Adrenal gland (tissue), 12 donors: ENCODE measurements around the gene RILP. TPM values are rescaled to one million over a fixed set of nuclear protein-coding genes. Genes with fewer than 3 reads are reported as not detected.

Experiments used
- DNase-seq, 7 donors: peaks; one replicate each; pipeline ENCODE4 v3.0.0-alpha.2; 2019 to 2020
- H3K27ac ChIP-seq, 5 donors: fragments of 200-600 bp; sonication (generic) in 4 of 5; 1 replicate in 3 of 5; 2 replicates in 2 of 5; pipeline versions ENCODE4 v1.5.1 to v1.8.0; 2016 to 2020; ENCODE audit warnings: mild to moderate bottlenecking in 1 of 5
- H3K27me3 ChIP-seq: fragments of 200-600 bp; 2 replicates; pipeline ENCODE4 v1.8.0; 2021
- H3K36me3 ChIP-seq, 2 donors: fragments of 200-600 bp; replicated peaks in 1 of 2; 1 replicate in 1 of 2; 2 replicates in 1 of 2; pipeline versions ENCODE4 v1.5.1 to v1.8.0; 2018 to 2022
- H3K4me1 ChIP-seq, 2 donors: fragments of 200-600 bp; replicated peaks in 1 of 2; 1 replicate in 1 of 2; 2 replicates in 1 of 2; pipeline versions ENCODE4 v1.5.1 to v1.8.0; 2018 to 2021
- H3K4me3 ChIP-seq, 4 donors: fragments of 200-600 bp; sonication (generic) in 3 of 4; one replicate each; pipeline ENCODE4 v1.5.1; 2016 to 2018
- H3K9me3 ChIP-seq, 3 donors: fragments of 200-600 bp; sonication (generic) in 1 of 3; replicated peaks in 1 of 3; 1 replicate in 2 of 3; 2 replicates in 1 of 3; pipeline versions ENCODE4 v1.5.1 to v1.8.0; 2016 to 2021
- POLR2A ChIP-seq, 2 donors: fragments of 450-650 bp; IDR thresholded peaks; one replicate each; pipeline ENCODE4 v1.6.1; 2017; ENCODE audit warnings: antibody characterized with exemption in 2 of 2, mild to moderate bottlenecking in 2 of 2, moderate library complexity in 1 of 2
- WGBS, 4 donors: extraction: QIAGEN DNeasy Blood & Tissue Kit in 2 of 4; methylation state at CpG; one replicate each; pipeline versions ENCODE4 v1.1.5 to v1.1.7; 2013 to 2017; 5-methylcytosine and 5-hydroxymethylcytosine counted together
- intact Hi-C, 2 donors: fragments of 100-400 bp; cut with DNase I; formaldehyde crosslinking; loops; one replicate each; pipeline versions ENCODE4 v1.14.1 to v1.15.0; 2022 to 2023
- polyA plus RNA-seq, 3 donors: library from polyadenylated mRNA; stranded (reverse); fragments of 200-250 nt in 2 of 3; fragments of 350-450 nt in 1 of 3; fragmentation: Illumina TruSeq in 1 of 3; extraction: RNeasy Lipid Tissue Mini Kit (QIAGEN cat#74804) in 1 of 3; gene quantifications; one replicate each; pipeline ENCODE4 v1.2.3, GENCODE V29; 2013 to 2014
- small RNA-seq, 2 donors: library from RNA; depleted of rRNA; stranded (forward); fragments of <200 nt; gene quantifications; one replicate each; pipeline ENCODE3, GENCODE V24; 2016
- total RNA-seq, 9 donors: library from RNA; depleted of rRNA in 4 of 9; stranded (reverse); fragments of >200 nt in 4 of 9; fragments of 120-200 nt in 1 of 9; fragmentation: NEBNext Ultra II Directional in 1 of 9; extraction: Animal tissue kit (Norgen Biotek cat#: 25700) in 1 of 9; gene quantifications; one replicate each; pipeline versions ENCODE4 v1.1.0 to v1.2.4, GENCODE V29; 2013 to 2023
- TF ChIP-seq, protein P1 (sequence below), 6 experiments: fragments of 450-650 bp in 4 of 6; fragments of 200-600 bp in 2 of 6; sonication (generic) in 1 of 6; IDR thresholded peaks; 1 replicate in 5 of 6; 2 replicates in 1 of 6; pipeline versions ENCODE4 v1.5.1 to v1.8.0; 2016 to 2021; ENCODE audit warnings: antibody characterized with exemption in 6 of 6, mild to moderate bottlenecking in 2 of 6, moderate library complexity in 1 of 6
- donor health status: healthy with polysubstance abuse.
- donor health status: Bipolar disorder and iron deficiency.
- donor health status: DM: yes; HTN: yes; CAD: no.
- donor health status: DM: no; HTN: no; CAD: no.
- donor health status: DM: no; HTN: no; CAD: no.
- donor health status: DM: yes; HTN: yes; CAD: no.

Gene RILP
- total and polyA plus RNA-seq, 12 donors = 13.8 to 78.3 (median 39.2) TPM

DNA sequence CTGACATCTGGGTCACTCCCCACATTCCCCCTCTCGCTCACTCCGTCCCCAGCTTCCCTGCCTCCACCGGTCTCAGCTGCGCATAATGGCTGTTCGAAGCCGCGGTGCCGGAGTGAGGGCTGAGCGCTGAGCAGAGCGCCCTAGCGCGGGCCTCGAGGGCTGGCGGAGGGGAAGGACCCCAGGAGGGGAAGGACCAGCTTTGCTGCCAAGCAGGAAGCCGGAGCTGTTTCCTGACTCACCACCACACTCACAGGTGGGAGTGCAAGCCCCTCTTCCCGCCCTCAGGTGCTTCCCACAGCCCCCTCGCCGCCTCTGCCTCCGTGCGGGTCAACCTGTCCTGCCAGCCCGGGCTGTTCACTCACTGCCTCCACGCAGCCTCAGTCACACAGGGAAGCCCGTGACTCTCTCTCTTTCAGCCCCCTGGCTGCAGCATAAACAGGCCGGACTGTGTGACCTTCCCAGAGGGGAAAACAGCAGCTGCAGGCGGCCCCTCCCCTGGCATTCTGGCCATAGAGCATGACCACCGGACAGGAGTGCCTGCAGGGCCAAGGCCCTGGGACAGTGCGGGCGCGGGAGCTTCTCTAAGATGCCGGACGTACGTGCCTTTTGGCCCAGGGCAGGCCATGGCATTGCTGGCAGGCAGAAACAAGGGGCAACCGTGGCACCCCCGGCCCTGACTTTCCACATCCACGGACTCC lies 44.7 kb downstream of the RILP start:
- TF ChIP-seq POLR2A (IDR thresholded peaks at IDR 0.05) = no peak
- TF ChIP-seq, protein P1, sequence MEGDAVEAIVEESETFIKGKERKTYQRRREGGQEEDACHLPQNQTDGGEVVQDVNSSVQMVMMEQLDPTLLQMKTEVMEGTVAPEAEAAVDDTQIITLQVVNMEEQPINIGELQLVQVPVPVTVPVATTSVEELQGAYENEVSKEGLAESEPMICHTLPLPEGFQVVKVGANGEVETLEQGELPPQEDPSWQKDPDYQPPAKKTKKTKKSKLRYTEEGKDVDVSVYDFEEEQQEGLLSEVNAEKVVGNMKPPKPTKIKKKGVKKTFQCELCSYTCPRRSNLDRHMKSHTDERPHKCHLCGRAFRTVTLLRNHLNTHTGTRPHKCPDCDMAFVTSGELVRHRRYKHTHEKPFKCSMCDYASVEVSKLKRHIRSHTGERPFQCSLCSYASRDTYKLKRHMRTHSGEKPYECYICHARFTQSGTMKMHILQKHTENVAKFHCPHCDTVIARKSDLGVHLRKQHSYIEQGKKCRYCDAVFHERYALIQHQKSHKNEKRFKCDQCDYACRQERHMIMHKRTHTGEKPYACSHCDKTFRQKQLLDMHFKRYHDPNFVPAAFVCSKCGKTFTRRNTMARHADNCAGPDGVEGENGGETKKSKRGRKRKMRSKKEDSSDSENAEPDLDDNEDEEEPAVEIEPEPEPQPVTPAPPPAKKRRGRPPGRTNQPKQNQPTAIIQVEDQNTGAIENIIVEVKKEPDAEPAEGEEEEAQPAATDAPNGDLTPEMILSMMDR (IDR thresholded peaks at IDR 0.05) = no peak
- no peaks in the 10 kb centered on the region for H3K27me3 ChIP-seq
- intact Hi-C loops = no loop called here
- WGBS, 4 donors = 66 to 79% (median 79%) methylated on average over 15 to 35 of the region's 35 CpGs
- H3K4me3 ChIP-seq = no peak overlapping the region
- H3K27ac ChIP-seq = no peak overlapping the region
- no peaks in the 10 kb centered on the region for H3K36me3 ChIP-seq
- no peak for DNase-seq
- H3K9me3 ChIP-seq = no peaks in the 10 kb centered on the region
- H3K4me1 ChIP-seq = peaks cover 0 to 9% of the 10 kb centered on the region in 2 donors

DNA sequence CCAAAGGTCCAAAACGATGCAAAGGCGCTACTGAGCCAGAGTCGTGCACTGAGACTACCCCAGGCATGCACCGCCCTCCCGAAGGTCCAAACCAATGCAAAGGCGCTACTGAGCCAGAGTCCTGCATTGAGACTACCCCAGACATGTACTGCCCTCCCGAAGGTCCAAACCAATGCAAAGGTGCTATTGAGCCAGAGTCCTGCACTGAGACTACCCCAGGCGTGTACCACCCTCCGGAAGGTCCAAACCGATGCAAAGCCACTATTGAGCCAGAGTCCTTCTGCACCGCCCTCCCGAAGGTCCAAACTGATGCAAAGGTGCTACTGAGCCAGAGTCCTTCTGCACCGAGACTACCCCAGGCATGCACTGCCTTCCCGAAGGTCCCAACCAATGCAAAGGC lies 48.1 kb downstream of the RILP start:
- Histone ChIP-seq H3K9me3 (no peaks in the 10 kb centered on the region), H3K36me3 (no peaks in the 10 kb centered on the region), H3K4me1 (peaks cover 0 to under 1% of the 10 kb centered on the region in 2 donors), H3K27ac (no peak overlapping the region), H3K4me3 (no peak overlapping the region), H3K27me3 (no peaks in the 10 kb centered on the region)
- TF ChIP-seq, protein P1 (IDR thresholded peaks at IDR 0.05) = no peak
- no peak for TF ChIP-seq POLR2A (IDR thresholded peaks at IDR 0.05)
- no peak for DNase-seq
- intact Hi-C loops = no loop called here
- 94 to 98% (median 95%) methylated on average over 9 to 14 of the region's 14 CpGs for WGBS, 4 donors

DNA sequence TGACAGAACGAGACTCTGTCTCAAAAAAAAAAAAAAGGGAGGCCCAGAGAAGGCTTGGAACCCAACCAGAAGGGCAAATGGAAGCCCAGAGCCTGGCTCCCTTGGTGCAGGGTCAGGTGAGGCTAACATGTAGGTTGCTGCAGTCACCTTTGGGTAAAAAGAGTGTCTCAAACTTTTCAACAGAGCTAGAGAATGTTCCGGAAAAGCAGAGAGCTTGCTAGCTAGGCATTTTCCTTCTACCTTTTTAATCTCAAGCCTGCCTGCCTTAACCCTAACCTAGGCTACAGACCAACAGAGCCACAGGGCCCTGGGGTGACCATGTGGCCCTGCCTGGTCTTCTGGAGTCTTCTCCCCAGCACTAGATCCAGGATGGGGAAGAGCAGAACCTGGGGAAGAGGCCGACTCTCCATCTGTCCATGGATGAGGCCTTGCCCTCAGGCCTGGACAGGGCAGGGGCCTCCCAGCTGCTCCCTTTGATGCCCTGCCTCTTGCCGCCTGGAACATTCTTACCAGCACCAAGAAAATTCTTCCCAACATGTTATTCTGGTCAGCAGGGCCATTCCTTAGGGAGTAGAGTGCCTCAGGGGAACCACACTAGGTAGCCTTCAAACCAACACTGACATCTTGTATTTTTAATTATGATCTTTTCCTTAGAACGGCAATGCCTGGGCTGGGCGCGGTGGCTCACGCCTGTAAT lies 51.1 kb downstream of the RILP start:
- H3K36me3 ChIP-seq = no peaks in the 10 kb centered on the region
- WGBS, 4 donors = 90 to 97% (median 96%) methylated on average over 7 to 8 of the region's 8 CpGs
- TF ChIP-seq, protein P1 (IDR thresholded peaks at IDR 0.05) = no peak
- TF ChIP-seq POLR2A (IDR thresholded peaks at IDR 0.05) = no peak
- no peak for DNase-seq
- intact Hi-C loops = no loop called here
- H3K4me3 ChIP-seq = no peak overlapping the region
- no peak overlapping the region for H3K27ac ChIP-seq
- no peaks in the 10 kb centered on the region for H3K4me1 ChIP-seq
- H3K27me3 ChIP-seq = no peaks in the 10 kb centered on the region
- no peaks in the 10 kb centered on the region for H3K9me3 ChIP-seq

DNA sequence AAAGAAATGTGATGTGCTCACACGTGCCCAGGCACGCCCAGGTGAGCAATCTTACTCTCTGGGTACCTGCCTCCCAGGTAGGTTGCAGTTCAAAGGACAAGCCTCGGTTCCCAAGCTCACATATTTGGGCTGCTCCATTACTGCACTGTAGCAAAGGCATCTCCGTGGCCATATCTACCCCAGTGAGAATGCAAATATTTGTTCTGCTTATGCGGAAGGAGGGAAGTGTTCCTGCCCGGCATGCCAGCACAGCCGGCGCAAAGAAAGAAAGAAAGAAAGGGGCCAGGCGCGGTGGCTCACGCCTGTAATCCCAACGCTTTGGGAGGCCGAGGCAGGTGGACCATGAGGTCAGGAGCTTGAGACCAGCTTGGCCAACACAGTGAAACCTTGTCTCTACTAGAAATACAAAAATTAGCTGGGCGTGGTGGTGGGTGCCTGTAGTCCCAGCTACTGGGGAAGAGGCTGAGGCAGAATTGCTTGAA lies 51.8 kb downstream of the RILP start:
- Histone ChIP-seq H3K4me1 (peaks cover 0 to 6% of the 10 kb centered on the region in 2 donors), H3K9me3 (no peaks in the 10 kb centered on the region), H3K27me3 (no peaks in the 10 kb centered on the region), H3K27ac (no peak overlapping the region), H3K36me3 (peaks cover 0 to 4% of the 10 kb centered on the region in 2 donors), H3K4me3 (no peak overlapping the region)
- TF ChIP-seq, protein P1 (IDR thresholded peaks at IDR 0.05) = no peak
- TF ChIP-seq POLR2A (IDR thresholded peaks at IDR 0.05) = no peak
- intact Hi-C loops = no loop called here
- 93 to 96% (median 94%) methylated on average over 14 of the region's 14 CpGs for WGBS, 4 donors
- no peak for DNase-seq

Small RNAs within 50 kb of the gene (small RNA-seq; reads per million reads assigned to genes)
- gene RN7SL105P = 0 reads per million in 2 donors

Other genes with a start within 250 kb of the RILP start
- gene YWHAE, start 249.6 kb downstream of the RILP start, total RNA-seq = 100 to 1,000 TPM; 310 to 744 (median 539) TPM
- gene YWHAE, start 249.6 kb downstream of the RILP start, polyA plus RNA-seq = 100 to 1,000 TPM; 340 to 884 (median 511) TPM
- 10 to 100 TPM; 49.6 to 80.6 (median 59.6) TPM for gene CRK, start 193.6 kb downstream of the RILP start, total RNA-seq
- 10 to 100 TPM; 20.3 to 62.7 (median 23.0) TPM for gene CRK, start 193.6 kb downstream of the RILP start, polyA plus RNA-seq
- 100 to 1,000 TPM in 1 of 9 donors, 10 to 100 TPM in 8; 11.6 to 103 (median 72.1) TPM for gene MYO1C, start 157.2 kb downstream of the RILP start, total RNA-seq
- 10 to 100 TPM; 35.6 to 71.4 (median 71.3) TPM for gene MYO1C, start 157.2 kb downstream of the RILP start, polyA plus RNA-seq
- 10 to 100 TPM; 11.1 to 91.6 (median 37.7) TPM for gene INPP5K, start 133.3 kb downstream of the RILP start, total RNA-seq
- 10 to 100 TPM; 22.6 to 41.1 (median 34.0) TPM for gene INPP5K, start 133.3 kb downstream of the RILP start, polyA plus RNA-seq
- gene PITPNA, start 87.1 kb downstream of the RILP start, total RNA-seq = 100 to 1,000 TPM in 1 of 9 donors, 10 to 100 TPM in 8; 20.0 to 107 (median 51.9) TPM
- 100 to 1,000 TPM in 1 of 3 donors, 10 to 100 TPM in 2; 16.4 to 157 (median 17.8) TPM for gene PITPNA, start 87.1 kb downstream of the RILP start, polyA plus RNA-seq
- 10 to 100 TPM in 8 of 9 donors, 1 to 10 TPM in 1; 4.8 to 32.5 (median 18.4) TPM for gene SLC43A2, start 21.0 kb downstream of the RILP start, total RNA-seq
- 10 to 100 TPM in 1 of 3 donors, 1 to 10 TPM in 2; 6.8 to 17.2 (median 7.5) TPM for gene SLC43A2, start 21.0 kb downstream of the RILP start, polyA plus RNA-seq
- gene SCARF1, start 4.1 kb downstream of the RILP start, total RNA-seq = 10 to 100 TPM in 7 of 9 donors, 1 to 10 TPM in 2; 4.0 to 24.8 (median 18.1) TPM
- gene SCARF1, start 4.1 kb downstream of the RILP start, polyA plus RNA-seq = 10 to 100 TPM in 2 of 3 donors, under 1 TPM in 1; 0.81 to 19.1 (median 10.5) TPM
- gene PRPF8, start 35.0 kb upstream of the RILP start, total RNA-seq = 100 to 1,000 TPM; 136 to 748 (median 227) TPM
- 100 to 1,000 TPM; 107 to 439 (median 155) TPM for gene PRPF8, start 35.0 kb upstream of the RILP start, polyA plus RNA-seq
- gene TLCD2, start 60.5 kb upstream of the RILP start, total RNA-seq = 10 to 100 TPM in 5 of 9 donors, 1 to 10 TPM in 4; 6.8 to 48.7 (median 11.4) TPM
- gene TLCD2, start 60.5 kb upstream of the RILP start, polyA plus RNA-seq = 10 to 100 TPM in 1 of 3 donors, 1 to 10 TPM in 2; 4.3 to 58.8 (median 7.2) TPM
- gene WDR81, start 74.8 kb upstream of the RILP start, total RNA-seq = 10 to 100 TPM; 17.6 to 88.8 (median 44.2) TPM
- gene WDR81, start 74.8 kb upstream of the RILP start, polyA plus RNA-seq = 10 to 100 TPM in 2 of 3 donors, 1 to 10 TPM in 1; 4.9 to 52.3 (median 20.2) TPM
- gene SERPINF2, start 93.0 kb upstream of the RILP start, total RNA-seq = 1 to 10 TPM; 1.3 to 3.7 (median 2.2) TPM
- gene SERPINF2, start 93.0 kb upstream of the RILP start, polyA plus RNA-seq = 1 to 10 TPM in 2 of 3 donors, under 1 TPM in 1; 0.59 to 6.4 (median 5.2) TPM
- 100 to 1,000 TPM in 5 of 9 donors, 10 to 100 TPM in 4; 24.5 to 290 (median 106) TPM for gene SERPINF1, start 112.2 kb upstream of the RILP start, total RNA-seq
- 100 to 1,000 TPM in 2 of 3 donors, 10 to 100 TPM in 1; 70.4 to 310 (median 121) TPM for gene SERPINF1, start 112.2 kb upstream of the RILP start, polyA plus RNA-seq
- gene SMYD4, start 180.0 kb upstream of the RILP start, total RNA-seq = 10 to 100 TPM; 10.2 to 20.2 (median 16.2) TPM
- 10 to 100 TPM in 1 of 3 donors, 1 to 10 TPM in 2; 5.1 to 17.9 (median 8.4) TPM for gene SMYD4, start 180.0 kb upstream of the RILP start, polyA plus RNA-seq
- 100 to 1,000 TPM in 1 of 9 donors, 10 to 100 TPM in 8; 19.3 to 109 (median 23.5) TPM for gene RPA1, start 180.1 kb upstream of the RILP start, total RNA-seq
- gene RPA1, start 180.1 kb upstream of the RILP start, polyA plus RNA-seq = 10 to 100 TPM; 12.9 to 32.8 (median 14.8) TPM